Measurements from ENCODE around the gene ETV7.
"Not testable (repeated sequence)": the region's sequence is repeated elsewhere in the genome, so short reads cannot be mapped to it uniquely, and the experiment has no call there.

Gene ETV7

DNA sequence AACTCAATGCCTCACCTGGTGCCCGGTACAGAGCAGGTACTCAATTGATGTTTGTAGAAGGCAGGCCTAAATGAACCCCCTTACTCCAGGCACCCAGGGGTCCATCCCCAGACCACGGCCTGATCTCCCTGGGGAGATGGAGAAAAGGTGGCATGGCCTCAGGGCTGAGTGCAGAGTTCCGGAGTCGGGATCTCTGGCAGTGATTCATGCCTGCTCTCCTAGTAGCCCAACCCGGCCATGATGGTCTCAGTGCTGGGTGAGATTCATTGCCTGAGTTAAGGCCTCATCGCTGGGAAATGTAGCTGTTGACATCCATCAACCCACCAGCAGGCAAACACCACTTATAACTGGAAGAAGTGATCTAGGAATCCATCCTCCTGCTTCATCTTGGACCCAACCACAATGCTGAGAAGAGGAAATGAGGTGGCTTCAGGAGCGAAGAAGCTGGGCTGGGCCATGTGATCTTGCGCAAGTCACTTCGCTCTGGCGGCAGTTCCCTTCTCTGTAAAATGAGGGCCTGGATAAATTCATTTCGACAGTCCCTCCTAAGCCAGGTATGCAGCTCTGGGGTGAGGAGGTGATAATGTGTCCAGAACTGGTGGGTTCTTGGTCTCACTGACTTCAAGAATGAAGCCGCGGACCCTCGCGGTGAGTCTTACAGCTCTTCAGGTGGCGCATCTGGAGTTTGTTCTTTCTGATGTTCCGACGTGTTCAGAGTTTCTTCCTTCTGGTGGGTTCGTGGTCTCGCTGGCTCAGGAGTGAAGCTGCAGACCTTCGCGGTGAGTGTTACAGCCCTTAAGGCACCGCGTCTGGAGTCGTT, 24.7 kb downstream of the ETV7 start:
- no peak for DNase-seq

DNA sequence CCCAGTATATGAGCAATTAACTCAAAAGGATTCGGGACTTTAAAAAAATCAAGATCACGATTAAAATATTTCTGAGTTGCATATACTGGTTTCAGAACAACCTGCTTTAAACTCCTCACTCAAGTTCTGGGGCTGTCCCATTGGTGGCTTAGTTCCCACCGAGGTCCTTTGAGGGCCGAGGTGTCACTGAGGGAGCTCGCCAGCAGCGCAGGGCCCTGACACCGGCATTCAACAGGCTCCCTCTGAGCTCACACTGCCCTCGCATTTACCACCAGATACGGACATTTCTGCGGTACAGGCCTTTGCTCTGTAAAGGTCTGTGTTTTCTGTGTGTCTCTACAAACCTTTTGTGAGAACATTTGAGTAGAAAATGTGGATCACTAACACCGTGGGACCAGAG, 26.4 kb downstream of the ETV7 start:
- DNase-seq, result no peak

DNA sequence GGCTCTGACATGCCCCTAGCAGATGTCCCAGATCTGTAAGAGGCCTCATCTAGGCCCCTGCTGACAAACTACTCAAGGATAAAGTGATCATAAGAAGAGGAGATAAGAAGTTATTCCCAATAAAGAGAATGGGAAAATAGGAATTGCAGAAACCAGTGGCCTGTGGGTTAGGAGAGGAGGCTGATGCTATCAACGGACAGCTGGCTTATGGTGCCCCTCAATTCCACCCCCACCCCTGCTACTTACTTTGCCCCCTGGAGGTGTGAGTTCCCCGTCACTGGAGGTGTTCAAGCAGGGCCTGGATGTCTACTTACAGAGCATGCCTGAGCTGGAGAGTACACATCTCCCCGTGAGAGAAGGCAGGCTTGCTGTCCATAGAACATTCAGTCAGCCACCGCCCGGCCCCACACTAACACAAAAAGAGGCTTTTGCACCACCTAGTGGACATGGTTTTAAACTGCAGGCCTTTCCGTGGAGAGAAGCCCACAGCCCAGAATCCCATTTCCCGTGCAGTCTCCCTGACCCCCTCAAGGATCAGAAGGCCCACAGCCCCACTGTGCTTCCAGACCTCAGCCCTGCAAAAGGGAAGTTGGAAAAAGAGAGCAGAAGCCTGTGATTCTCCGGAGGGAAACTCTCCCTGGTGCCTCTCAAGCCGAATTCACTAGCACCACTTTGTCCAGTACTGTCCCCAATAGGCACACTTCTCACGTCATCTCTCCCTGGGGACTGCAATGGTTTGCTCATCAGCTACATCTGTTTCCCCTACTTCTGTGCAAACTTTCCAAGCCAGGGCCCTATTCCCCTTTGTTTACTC, 27.0 kb downstream of the ETV7 start:
- peak; percentile 82 to 85 for DNase-seq

DNA sequence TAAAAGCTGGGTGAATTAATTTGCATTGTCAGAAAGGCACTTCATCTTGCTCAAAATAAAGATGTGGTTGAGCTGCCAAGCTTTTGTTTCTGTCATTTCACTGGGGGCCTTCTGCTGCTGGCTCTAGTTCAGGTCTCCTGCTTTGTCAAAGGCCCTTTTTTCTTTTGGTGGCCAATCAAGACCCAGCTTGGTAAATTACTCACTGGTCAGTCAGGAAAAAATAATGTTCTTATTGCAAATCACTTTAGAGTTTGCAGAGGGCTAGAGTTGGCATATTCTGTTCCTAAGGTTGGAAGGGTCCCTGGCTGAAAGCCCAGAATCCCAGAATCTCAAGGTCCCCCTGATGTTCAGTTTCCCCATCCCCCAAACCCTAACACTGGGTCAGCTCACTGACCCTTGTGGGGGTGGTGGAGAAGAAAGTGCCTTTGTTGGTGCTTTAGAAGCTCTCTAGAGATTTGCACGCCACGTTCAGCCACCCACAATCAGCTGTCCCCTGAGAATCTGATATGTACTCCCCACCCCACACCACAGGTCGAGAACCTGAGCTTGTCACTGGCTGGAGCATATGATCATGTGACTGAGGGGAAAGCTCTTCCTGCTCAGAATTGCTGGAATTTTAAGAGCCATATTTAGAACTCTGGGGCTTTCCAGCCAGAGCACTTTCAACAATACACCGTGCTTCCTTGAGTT, 29.1 kb downstream of the ETV7 start:
- no peak for DNase-seq

DNA sequence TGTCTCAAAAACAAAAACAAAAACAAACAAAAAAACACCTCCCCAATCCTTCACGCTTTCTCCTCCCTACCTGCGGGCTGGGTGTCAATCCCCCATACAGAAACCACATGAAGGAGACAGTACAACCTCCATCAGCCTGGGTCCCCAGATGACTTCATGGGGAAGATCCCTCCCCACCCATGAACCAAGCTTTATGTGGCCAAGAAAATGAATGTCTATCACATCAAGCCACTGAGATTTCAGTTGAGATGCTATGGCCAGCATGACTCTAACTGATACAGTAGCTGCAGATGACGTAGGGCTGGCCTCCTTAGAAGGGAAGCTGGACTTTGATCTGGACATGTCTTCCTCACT, 29.6 kb downstream of the ETV7 start:
- DNase-seq, result no peak

DNA sequence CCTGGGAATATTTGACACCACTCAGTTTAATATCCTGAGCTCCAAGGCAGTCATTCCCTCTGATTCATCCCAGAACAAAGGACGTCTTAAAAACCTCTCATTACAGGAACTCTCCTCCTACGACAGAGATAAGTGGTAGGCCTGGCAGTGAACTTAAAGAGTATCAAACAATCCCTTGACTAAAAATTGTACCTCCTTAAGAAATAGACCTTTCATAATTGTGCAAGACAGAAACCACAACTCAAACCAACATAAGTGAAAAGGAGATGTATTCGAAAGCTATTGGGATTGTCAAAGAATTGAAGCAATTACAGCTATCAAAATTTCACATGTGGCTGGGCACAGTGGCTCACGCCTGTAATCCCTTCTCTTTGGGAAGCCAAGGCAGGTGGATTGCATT, 31.6 kb downstream of the ETV7 start:
- DNase-seq, result no peak

DNA sequence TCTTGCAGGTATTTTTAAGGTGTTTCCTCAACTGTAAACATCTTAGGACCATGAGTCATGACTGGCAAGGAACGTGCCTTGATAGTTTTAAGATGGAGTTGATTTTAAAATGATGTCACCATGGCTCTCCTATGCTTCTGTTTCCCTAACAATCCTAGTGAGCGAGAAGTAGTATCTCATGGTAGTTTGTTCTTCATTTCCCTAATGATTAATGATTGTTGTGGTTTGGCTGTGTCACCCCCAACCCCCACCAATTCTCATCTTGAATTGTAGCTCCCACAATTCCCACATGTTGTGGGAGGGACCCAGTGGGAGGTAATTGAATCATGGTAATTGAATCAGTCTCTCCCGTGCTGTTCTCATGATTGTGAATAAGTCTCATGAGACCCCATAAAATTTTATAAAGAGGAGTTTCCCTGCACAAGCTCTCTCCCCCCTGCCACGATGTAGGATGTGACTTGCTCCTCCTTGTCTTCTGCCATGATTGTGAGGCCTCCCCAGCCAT, 34.0 kb downstream of the ETV7 start:
- no peak for DNase-seq

DNA sequence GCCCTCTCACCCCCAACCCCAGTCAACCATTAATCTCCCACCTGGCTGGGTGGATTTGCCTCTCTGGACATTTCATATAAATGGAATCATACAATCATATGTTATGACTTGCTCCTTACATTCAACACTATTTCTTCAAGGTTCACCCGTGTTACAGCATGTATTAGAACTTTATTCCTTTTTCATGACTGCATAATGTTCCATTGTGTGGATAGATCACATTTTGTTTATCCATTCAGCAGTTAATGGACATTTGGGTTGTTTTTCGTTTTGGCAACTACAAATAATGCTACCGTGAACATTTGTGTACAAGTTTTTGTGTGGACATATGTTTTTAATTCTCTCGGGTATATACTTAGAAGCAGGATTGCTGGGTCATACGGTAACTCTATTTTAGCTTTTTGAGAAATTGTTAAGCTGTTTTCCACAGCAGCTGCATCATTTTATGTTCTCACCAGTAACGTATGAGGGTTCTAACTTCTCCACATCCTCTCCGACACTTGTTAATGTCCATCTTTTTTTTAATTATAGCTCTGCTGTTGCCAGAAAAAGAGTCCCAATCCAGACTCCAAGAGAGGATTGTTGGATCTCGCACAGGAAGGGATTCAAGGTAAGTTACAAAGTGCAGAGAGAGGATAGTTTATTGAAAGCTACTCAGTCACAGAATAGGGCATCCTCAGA, 34.9 kb downstream of the ETV7 start:
- no peak for DNase-seq

DNA sequence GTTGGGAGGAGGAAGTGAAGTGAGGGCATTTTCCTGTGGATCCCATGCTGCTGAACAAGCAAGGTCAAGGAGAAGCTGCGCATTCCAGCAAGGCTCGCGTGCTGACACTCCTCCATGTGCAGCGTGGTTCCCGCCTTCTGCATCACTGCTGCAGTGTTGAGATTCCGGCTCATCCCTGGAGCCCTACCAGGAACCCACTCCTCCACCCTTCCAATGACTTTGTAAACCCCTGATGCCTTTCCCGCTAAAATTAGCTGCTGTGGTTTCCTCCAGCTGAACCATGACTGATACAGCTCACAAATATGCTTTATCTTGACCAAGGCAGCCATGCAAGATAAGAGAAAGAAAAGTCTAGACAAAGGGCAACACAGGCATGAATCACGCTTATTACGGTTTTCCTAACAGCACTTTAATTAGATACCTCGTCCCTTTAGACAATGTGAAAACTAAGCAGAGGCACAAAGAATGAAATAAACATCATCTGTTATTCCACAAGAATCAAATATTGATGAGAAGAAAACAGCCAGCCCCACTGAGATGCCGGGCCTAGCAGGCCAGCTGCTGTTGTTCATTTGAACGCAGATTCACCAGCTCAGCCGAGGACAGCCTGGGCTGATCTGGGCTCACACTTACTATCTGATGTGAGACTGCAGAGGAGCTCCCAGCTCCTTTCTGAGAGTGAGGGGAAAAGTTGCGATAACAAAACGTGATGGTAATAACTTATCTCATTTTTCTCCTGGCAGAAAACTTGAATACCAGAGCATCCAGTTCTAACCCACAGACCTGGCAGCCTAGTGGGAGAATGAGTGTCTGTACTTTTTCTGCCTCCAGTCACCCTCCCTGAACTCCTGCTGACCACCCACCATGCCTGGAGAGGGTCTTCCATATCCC, 36.5 kb downstream of the ETV7 start:
- DNase-seq, result no peak

DNA sequence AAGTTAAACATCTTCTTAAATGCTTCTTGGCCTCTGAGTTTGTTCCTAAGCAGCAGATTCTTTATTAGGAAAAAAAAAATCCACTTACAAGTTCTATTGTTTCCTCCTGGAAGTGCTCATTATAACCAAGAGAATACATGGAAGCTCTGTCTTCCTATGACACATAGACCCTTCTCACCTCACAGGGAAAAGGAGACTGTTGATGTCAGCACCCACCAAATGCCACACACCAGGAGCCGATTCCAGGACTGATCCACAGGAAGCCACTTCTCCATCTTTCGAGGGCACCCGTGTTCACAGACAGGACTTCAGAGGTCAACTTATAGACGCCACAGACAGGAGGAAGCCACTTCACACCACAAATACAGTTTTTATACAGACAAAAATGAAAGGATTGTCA, 37.4 kb downstream of the ETV7 start:
- DNase-seq, result no peak

DNA sequence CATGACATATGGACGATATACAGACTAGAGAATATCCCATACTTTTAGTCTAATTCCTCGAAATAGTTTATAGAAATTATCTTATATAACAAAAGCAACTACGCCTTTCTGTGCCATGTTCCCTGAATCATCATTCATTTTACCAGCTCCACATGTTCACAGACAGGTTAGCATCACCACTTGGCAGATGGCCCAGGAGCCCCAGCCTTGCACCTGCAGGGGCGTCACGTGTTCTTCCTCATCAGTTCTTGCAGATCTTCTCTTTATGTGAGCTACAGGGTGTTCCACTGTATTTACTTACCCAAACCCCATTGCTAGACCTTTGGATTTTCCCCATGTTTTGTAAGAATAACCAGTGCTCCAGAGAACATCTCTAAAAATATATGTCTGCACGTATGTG, 38.2 kb downstream of the ETV7 start:
- DNase-seq, result peak; percentile 84 to 95

DNA sequence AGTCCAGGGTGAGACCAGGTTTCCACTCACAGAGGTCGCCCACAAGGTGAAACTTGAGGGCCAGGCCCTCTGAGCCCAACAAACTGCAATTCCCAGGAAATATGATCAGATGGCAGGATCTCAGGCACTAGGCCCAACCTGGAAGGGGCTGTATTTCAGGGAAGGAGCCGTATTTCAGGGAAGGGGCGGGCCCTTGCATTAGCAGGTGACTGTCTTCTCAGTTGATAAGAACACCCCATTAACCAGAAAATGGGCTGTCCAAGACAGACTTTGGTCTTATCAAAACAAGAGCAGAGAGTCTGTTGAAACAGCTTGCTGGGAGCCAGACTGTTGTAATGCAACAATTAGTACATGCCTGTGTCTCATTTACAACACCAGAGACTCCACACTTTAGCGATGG, 39.8 kb downstream of the ETV7 start:
- DNase-seq, result no peak

DNA sequence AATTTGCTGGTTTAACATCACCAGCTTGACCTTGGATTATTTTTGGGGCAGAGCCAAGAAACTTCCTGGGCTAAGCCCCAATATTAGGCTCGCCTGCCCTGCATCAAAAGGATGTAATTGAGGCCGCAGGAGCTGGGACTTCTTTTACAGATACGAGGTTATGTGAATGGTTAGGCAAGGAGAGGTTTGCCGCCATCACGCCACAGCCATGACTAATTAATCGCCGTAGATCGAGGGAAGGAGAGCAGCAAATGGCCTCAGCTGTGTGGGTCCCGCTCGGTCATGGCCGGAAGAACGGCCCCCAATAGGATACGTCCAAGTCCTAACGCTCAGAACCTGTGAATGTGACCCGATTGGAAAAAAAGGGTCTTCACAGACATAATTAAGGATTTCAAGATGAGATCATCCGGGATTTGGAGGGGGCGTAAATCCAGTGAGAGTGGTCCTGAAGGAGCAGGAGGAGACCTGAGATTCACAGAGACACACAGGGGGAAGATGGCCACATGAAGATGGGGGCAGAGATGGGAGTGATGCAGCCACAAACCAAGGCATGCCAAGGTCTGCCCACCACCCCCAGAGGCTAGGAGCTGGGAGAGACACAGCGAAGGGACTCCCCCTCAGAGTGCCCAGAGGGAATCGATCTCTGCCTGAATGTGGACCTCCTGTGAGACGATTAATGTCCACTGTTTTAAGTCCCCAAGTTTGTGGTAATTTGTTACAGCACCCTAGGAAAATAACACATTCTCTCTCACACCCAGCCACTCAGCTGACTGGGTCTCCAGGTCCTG, 40.8 kb downstream of the ETV7 start:
- DNase-seq, result no peak

DNA sequence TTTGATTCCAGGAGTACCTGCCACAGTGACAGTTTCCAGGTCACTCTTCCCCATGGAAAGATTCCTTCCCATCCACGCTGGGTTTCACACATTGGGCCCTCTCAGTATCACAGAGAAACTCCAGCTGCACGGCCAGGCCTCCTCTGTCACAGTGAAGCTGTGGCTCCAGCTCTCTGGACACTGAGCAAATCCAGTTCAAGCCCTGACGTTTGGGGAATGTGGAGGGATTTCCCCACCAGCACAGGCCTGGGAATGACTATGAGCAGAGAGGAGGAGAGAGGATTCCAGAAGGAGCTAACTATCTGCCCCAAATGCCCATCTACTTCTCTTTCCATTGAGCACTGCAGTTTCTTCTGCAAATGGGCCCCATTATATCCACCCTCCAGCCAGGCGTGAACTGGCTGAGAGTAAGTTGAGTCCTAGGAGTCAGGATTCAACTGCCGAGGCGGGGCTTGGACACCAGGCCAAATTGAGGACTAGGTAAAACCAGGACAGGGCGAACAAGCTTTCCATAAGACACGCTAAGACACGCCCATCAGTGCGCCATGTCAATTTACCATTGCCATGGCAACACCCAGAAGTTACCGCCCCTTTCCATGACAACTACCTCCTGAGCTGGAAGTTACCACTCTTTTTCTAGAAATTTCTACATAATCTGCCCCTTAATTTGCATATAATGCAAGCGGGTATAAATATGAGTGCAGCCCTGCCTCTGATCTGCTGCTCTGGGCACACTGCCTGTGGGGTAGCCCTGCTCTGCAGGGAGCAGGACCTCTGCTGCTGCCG, 41.6 kb downstream of the ETV7 start:
- DNase-seq, result no peak

DNA sequence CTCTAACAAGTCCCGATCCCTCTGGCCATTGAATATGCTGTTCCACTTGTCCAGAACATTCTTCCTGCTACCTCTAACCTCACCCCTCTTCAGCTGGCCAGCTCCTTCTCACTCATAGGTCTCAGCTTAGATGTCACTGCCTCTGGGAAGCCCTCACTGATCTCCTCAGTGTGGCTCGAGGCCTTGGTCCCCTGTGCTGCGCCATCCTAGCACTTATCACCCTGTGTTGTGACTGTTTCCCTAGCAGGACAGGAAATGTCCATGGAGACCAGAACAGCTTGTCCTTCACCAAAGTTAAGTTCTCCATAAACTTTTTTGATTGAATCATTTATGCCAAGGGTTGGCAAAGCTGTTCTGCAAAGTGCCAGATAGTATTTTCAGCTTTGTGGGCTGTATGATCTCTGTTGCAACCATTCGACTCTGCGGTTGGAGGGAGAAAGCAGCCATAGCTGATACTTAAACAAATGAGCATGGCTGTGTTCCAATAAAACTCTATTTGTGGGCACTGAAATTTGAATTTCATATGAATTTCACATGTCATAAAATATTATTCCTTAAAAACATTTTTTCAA, 44.3 kb downstream of the ETV7 start:
- DNase-seq, result no peak

DNA sequence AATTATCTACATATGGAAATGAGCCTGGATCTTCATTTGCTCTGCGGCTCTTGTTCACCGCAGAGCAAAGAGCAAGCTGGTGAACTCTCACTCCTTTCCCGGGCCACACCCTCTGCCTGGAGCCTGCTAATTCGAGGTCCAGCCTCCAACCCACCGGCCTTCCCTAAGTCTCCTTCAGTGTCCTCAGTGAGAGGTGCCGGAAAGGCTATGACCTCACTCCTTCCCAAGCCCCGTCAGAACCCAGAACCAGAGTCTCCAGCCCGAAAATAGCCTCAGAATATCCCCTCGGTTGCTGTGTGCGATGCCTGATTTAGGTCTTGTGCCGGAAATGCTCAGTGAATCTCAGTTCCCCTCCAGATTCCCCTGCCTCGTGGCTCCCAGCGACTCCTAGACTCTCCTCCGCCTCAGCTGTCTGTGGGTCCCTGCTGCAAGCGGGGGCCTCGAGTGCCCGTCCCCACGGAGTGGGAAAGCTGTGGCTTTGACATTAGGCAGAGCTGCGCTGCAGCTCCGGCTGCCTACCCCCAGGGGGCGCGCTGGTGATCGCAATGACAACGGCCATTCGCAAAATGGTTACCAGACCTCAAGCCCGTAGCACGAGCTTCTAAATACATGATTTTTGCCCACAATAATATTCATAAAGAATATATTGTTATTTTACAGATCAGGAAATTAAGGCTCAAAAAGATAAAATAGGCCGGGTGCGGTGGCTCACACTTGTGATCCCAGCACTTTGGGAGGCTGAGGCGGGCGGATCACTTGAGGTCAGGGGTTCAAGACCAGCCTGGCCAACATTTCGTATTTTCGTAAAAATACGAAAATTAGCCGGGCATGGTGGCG, 46.6 kb downstream of the ETV7 start:
- peak; percentile 29 to 49 for DNase-seq

DNA sequence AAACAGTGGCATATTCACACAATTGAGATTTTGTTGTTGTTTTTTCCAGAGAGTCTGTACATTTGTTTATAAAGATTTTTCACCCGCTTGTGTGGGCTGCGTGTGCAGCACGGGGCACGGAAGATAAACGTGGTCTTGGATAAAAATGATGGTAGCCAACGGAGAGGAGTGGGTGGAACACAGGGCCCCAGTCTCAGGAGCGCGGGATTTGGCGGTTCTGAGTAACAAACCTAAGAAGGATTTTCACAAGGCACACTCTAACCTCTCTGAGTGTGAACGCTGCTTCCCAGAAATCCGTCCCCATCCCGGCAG, 47.2 kb downstream of the ETV7 start:
- DNase-seq, result no peak

DNA sequence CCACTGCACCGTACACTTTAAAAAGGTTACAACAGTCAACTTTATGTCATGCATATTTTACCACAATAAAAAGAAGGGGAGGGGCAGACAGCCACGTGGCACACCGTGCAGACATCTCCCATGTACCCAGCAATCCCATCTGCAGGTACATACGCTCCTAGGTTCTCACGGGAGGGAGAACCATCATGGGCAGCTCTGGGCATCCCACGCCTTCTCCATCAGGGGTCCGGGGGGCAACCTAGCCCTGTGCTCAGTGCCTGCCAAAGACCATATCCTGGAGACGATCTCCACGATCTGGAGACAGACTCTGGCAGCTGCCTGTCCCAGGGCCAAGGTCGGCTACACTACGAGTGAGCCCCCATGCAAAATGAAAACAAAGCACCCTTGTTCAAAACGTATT, 48.3 kb downstream of the ETV7 start:
- no peak for DNase-seq

DNA sequence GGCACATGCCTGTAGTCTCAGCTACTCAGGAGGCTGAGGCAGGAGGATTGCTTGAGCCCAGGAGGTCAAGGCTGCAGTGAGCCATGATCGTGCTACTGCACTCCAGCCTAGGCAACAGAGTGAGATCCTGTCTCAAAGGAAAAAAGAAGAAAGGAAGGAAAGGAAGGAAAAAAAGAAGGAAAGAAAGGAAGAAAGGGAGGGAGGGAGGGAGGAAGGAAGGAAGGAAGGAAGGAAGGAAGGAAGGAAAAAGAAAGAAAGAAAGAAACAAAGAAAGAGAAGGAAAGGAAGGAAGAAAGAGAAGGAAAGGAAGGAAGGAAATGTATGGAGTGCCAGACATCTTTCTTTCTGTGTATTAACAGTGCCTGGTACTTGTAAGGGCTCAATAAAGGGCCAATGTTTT, 49.2 kb downstream of the ETV7 start:
- not testable (repeated sequence) for DNase-seq

All from NCI-H2081 (cell line).